H1 (cell line): ENCODE results near the gene APOL6. TPM values are rescaled to one million over a fixed set of nuclear protein-coding genes. Genes with fewer than 3 reads are reported as not detected.

ENCODE experiments used
- CTCF ChIA-PET: fragments of 300-600 bp; sonication (Branson Sonifier 250); formaldehyde crosslinking; loops from one replicate; lab custom pipeline; 2021; ENCODE audit not compliant: partially characterized antibody; lab: Charles Lee
- POLR2A ChIA-PET: fragments of 300-600 bp; sonication (Branson Sonifier 250); formaldehyde crosslinking; loops from one replicate; lab custom pipeline; 2021; ENCODE audit warnings: inconsistent platforms; ENCODE audit not compliant: partially characterized antibody; lab: Charles Lee
- DNase-seq, 2 experiments: peaks; one replicate each; pipeline versions ENCODE4 v3.0.0 to v3.0.0-alpha.2; 2010 to 2022; ENCODE audit warnings: low spot score in 2 of 2, low read depth in 1 of 2, mixed read lengths in 1 of 2
- FAIRE-seq: peaks from 2 replicates; lab custom pipeline; 2011; peaks lifted over from hg19 to GRCh38; lab: Jason Lieb, UNC
- H2AFZ ChIP-seq: 2 replicates; pipeline ENCODE4 v1.8.1; 2012; ENCODE audit warnings: low read length, inconsistent platforms
- H2AK5ac ChIP-seq: 2 replicates; pipeline ENCODE4 v1.6.1; 2013; ENCODE audit warnings: low read depth, low read length
- H2BK120ac ChIP-seq: replicated peaks from 2 replicates; pipeline ENCODE3; 2013; ENCODE audit warnings: low read depth, low read length, inconsistent platforms
- H2BK12ac ChIP-seq: 2 replicates; pipeline ENCODE4 v1.6.1; 2013; ENCODE audit warnings: low read depth, low read length
- H2BK15ac ChIP-seq: 2 replicates; pipeline ENCODE4 v1.6.1; 2013; ENCODE audit warnings: low read length
- H2BK20ac ChIP-seq: 2 replicates; pipeline ENCODE4 v1.6.1; 2013; ENCODE audit warnings: low read length
- H2BK5ac ChIP-seq: 2 replicates; pipeline ENCODE4 v1.6.1; 2013; ENCODE audit warnings: low read depth, low read length
- H3K14ac ChIP-seq: 2 replicates; pipeline ENCODE4 v1.6.1; 2013; ENCODE audit warnings: inconsistent platforms; ENCODE audit not compliant: insufficient read length
- H3K18ac ChIP-seq: 2 replicates; pipeline ENCODE4 v1.6.1; 2013; ENCODE audit warnings: low read length; ENCODE audit errors: extremely low read depth
- H3K23ac ChIP-seq: 2 replicates; pipeline ENCODE4 v1.6.1; 2013; ENCODE audit warnings: inconsistent platforms; ENCODE audit not compliant: insufficient read length
- H3K23me2 ChIP-seq: 2 replicates; pipeline ENCODE4 v1.6.1; 2013; ENCODE audit warnings: low read depth, low read length
- H3K27ac ChIP-seq: 2 replicates; pipeline ENCODE4 v1.6.1; 2011; ENCODE audit warnings: low read depth, low read length, inconsistent platforms
- H3K27me3 ChIP-seq, 4 experiments: replicated peaks in 1 of 4; 1 replicate in 1 of 4; 2 replicates in 3 of 4; pipeline versions ENCODE4 v1.6.1 to v1.8.1; 2011 to 2013; ENCODE audit warnings: low read length in 3 of 4, mild to moderate bottlenecking in 3 of 4, inconsistent platforms in 2 of 4, mixed read lengths in 2 of 4, moderate library complexity in 1 of 4; ENCODE audit not compliant: control insufficient read depth in 3 of 4, insufficient read depth in 3 of 4; ENCODE audit errors: extremely low read depth in 1 of 4
- H3K36me3 ChIP-seq, 4 experiments: 2 replicates each; pipeline versions ENCODE4 v1.6.1 to v1.8.1; 2011 to 2013; ENCODE audit warnings: mild to moderate bottlenecking in 4 of 4, low read length in 3 of 4, moderate library complexity in 2 of 4, control low read depth in 1 of 4, inconsistent platforms in 1 of 4; ENCODE audit not compliant: insufficient read depth in 4 of 4, control insufficient read depth in 2 of 4
- H3K4ac ChIP-seq: replicated peaks from 2 replicates; pipeline ENCODE3; 2013; ENCODE audit warnings: low read length, low read depth, mixed read lengths, inconsistent platforms; ENCODE audit not compliant: insufficient read length
- H3K4me1 ChIP-seq, 4 experiments: replicated peaks in 1 of 4; 1 replicate in 1 of 4; 2 replicates in 3 of 4; pipeline versions ENCODE4 v1.6.1 to v1.8.1; 2011 to 2013; ENCODE audit warnings: low read length in 3 of 4, inconsistent platforms in 2 of 4, mixed read lengths in 1 of 4; ENCODE audit not compliant: insufficient read depth in 4 of 4, control insufficient read depth in 3 of 4
- H3K4me2 ChIP-seq, 2 experiments: 2 replicates each; pipeline versions ENCODE4 v1.6.1 to v1.8.1; 2011 to 2013; ENCODE audit warnings: low read depth in 2 of 2, low read length in 2 of 2, control low read depth in 1 of 2, inconsistent platforms in 1 of 2, mild to moderate bottlenecking in 1 of 2; ENCODE audit not compliant: insufficient read depth in 1 of 2
- H3K4me3 ChIP-seq, 4 experiments: fragments of 200-600, 300-600 bp in 1 of 4; sonication (generic), shearing (Covaris generic), sonication (Bioruptor Twin) in 1 of 4; 2 replicates each; pipeline versions ENCODE4 v1.5.1 to v1.8.1; 2011 to 2016; ENCODE audit warnings: low read length in 4 of 4, low read depth in 3 of 4, control low read depth in 2 of 4, inconsistent platforms in 2 of 4, mild to moderate bottlenecking in 2 of 4, mixed read lengths in 1 of 4, moderate library complexity in 1 of 4; ENCODE audit not compliant: insufficient read depth in 2 of 4; ENCODE audit errors: extremely low read depth in 1 of 4
- H3K56ac ChIP-seq: replicated peaks from 2 replicates; pipeline ENCODE3; 2013; ENCODE audit warnings: low read depth, mild to moderate bottlenecking, mixed read lengths, low read length, inconsistent platforms; ENCODE audit not compliant: insufficient read length
- H3K79me1 ChIP-seq: 2 replicates; pipeline ENCODE4 v1.6.1; 2013; ENCODE audit warnings: low read depth, low read length, control low read depth
- H3K79me2 ChIP-seq, 2 experiments: 2 replicates each; pipeline versions ENCODE4 v1.6.1 to v1.8.1; 2012 to 2013; ENCODE audit warnings: low read length in 2 of 2, mild to moderate bottlenecking in 2 of 2, inconsistent platforms in 1 of 2; ENCODE audit not compliant: insufficient read depth in 2 of 2, control insufficient read depth in 1 of 2
- H3K9ac ChIP-seq, 4 experiments: replicated peaks in 1 of 4; 1 replicate in 1 of 4; 2 replicates in 3 of 4; pipeline versions ENCODE4 v1.6.1 to v1.8.1; 2011 to 2013; ENCODE audit warnings: low read depth in 3 of 4, low read length in 3 of 4, control low read depth in 2 of 4, mild to moderate bottlenecking in 2 of 4, moderate library complexity in 2 of 4, inconsistent platforms in 1 of 4; ENCODE audit errors: extremely low read depth in 1 of 4
- H3K9me3 ChIP-seq, 2 experiments: 2 replicates each; pipeline versions ENCODE4 v1.6.1 to v1.8.1; 2012 to 2013; ENCODE audit warnings: mild to moderate bottlenecking in 2 of 2, moderate library complexity in 2 of 2, control low read depth in 1 of 2, inconsistent platforms in 1 of 2, low read depth in 1 of 2, low read length in 1 of 2, mixed read lengths in 1 of 2; ENCODE audit not compliant: insufficient read depth in 2 of 2
- H4K20me1 ChIP-seq, 2 experiments: replicated peaks in 1 of 2; 2 replicates each; pipeline versions ENCODE3 to v1.8.1; 2011 to 2013; ENCODE audit warnings: inconsistent platforms in 2 of 2, low read length in 2 of 2, mild to moderate bottlenecking in 1 of 2; ENCODE audit not compliant: insufficient read depth in 2 of 2, control insufficient read depth in 1 of 2
- H4K5ac ChIP-seq: 2 replicates; pipeline ENCODE4 v1.6.1; 2013; ENCODE audit warnings: low read length, low read depth, mixed read lengths, inconsistent platforms; ENCODE audit not compliant: insufficient read length
- H4K8ac ChIP-seq: 2 replicates; pipeline ENCODE4 v1.8.0; 2013; ENCODE audit warnings: mild to moderate bottlenecking, moderate library complexity, low read length, inconsistent platforms; ENCODE audit not compliant: insufficient read depth; ENCODE audit errors: extremely low read depth
- H4K91ac ChIP-seq: replicated peaks from 2 replicates; pipeline ENCODE3; 2013; ENCODE audit warnings: low read length, mixed read lengths, inconsistent platforms; ENCODE audit not compliant: insufficient read length
- HDAC2 ChIP-seq, 2 experiments: fragments of 300-600 bp in 1 of 2; sonication (generic) in 1 of 2; IDR thresholded peaks; 2 replicates each; pipeline ENCODE4 v1.6.1; 2011 to 2012; ENCODE audit warnings: low read depth in 2 of 2, low read length in 2 of 2, mild to moderate bottlenecking in 2 of 2, moderate library complexity in 2 of 2, borderline replicate concordance in 1 of 2, inconsistent platforms in 1 of 2
- JUND ChIP-seq: IDR thresholded peaks from 2 replicates; pipeline ENCODE4 v1.6.1; 2011; ENCODE audit warnings: mild to moderate bottlenecking, improper control_type of control experiment, low read length
- MAFK ChIP-seq: IDR thresholded peaks from 2 replicates; pipeline ENCODE4 v1.6.1; 2012; ENCODE audit warnings: low read depth, mild to moderate bottlenecking, improper control_type of control experiment, low read length
- POLR2AphosphoS5 ChIP-seq: IDR thresholded peaks from 2 replicates; pipeline ENCODE4 v1.6.1; 2011; ENCODE audit warnings: low read depth, low read length
- TBP ChIP-seq: IDR thresholded peaks from 2 replicates; pipeline ENCODE4 v1.6.1; 2011; ENCODE audit warnings: low read depth, low read length, improper control_type of control experiment
- WGBS, 2 experiments: shearing (Covaris generic) in 1 of 2; methylation state at CpG; one replicate each; pipeline versions ENCODE4 v1.1.6 to v1.1.7; 2013 to 2015; ENCODE audit warnings: low lambda C conversion rate in 2 of 2, mixed read lengths in 2 of 2, inconsistent platforms in 1 of 2, low coverage in 1 of 2, missing lambda C conversion rate in 1 of 2; ENCODE audit not compliant: insufficient replicate concordance in 2 of 2, insufficient coverage in 1 of 2, insufficient read length in 1 of 2; ENCODE audit errors: extremely low coverage in 1 of 2, missing lambda C conversion rate in 1 of 2; 5-methylcytosine and 5-hydroxymethylcytosine counted together
- polyA plus RNA-seq, 7 experiments: library from polyadenylated mRNA; depleted of rRNA in 3 of 7; stranded (reverse) in 5 of 7; unstranded in 2 of 7; fragments of >200 nt in 5 of 7; fragments of 200-250 nt in 2 of 7; gene quantifications; 1 replicate in 5 of 7; 2 replicates in 1 of 7; 4 replicates in 1 of 7; pipeline versions ENCODE4 v1.2.1 to v1.2.3, GENCODE V29; 2011 to 2013; ENCODE audit warnings: missing spikeins in 2 of 7, mixed read lengths in 2 of 7
- total RNA-seq: library from RNA; stranded (reverse); fragmentation: NEBNext Ultra II Directional; extraction: Animal tissue kit (Norgen Biotek cat#: 25700); gene quantifications from 2 replicates; pipeline ENCODE4 v1.2.1, GENCODE V29; 2021
- TF ChIP-seq, protein P1 (sequence below): IDR thresholded peaks from 2 replicates; pipeline ENCODE4 v1.6.1; 2012; ENCODE audit warnings: inconsistent platforms

APOL6 gene
- total and polyA plus RNA-seq, 2 of the 8 experiments (the other 6 are each of a cell fraction or from before 2014, with no cell fraction given): 0.06 to 0.13 TPM

DNA sequence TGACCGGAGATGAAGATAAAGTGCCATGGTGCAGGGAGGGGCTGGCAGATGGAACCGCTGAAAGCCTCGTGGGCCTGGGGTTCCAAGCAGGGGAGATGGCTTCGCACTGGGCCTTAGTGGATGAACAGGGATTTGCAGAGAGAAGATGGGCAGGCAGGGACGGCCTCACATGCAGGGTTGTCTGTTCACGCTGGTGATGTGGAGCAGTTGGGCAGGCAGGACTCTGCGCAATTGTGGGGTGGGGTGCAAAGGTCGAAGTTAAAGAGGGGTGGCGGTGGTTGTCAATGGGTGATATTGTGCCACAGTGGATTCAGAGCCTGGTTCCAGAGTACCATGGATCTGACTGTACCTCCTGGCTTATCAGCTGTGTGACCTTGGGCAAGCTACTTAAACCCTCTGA is 39.0 kb upstream of the APOL6 start:
- Histone ChIP-seq H4K91ac (no peak overlapping the region), H4K20me1 (peaks cover 0 to 2% of the 10 kb centered on the region in 2 experiments), H3K27me3 (no peaks in the 10 kb centered on the region; a peak in 1 of 7 replicates), H3K9ac (no peak overlapping the region), H3K36me3 (no peaks in the 10 kb centered on the region), H2BK12ac (no peak overlapping the region), H3K56ac (no peak overlapping the region), H3K23me2 (no peaks in the 10 kb centered on the region), H2BK120ac (no peak overlapping the region), H2BK15ac (no peak overlapping the region), H3K4me1 (no peaks in the 10 kb centered on the region), H3K4me2 (no peak overlapping the region), H2AK5ac (no peak overlapping the region), H2BK20ac (no peak overlapping the region), H3K27ac (no peak overlapping the region), H2BK5ac (no peak overlapping the region), H3K9me3 (no peaks in the 10 kb centered on the region), H3K4ac (no peak overlapping the region), H3K23ac (no peak overlapping the region), H3K79me1 (no peaks in the 10 kb centered on the region), H3K4me3 (no peak overlapping the region), H2AFZ (no peak overlapping the region), H4K8ac (no peak overlapping the region), H3K14ac (no peak overlapping the region), H3K79me2 (no peaks in the 10 kb centered on the region), H3K18ac (no peak overlapping the region), H4K5ac (no peak overlapping the region)
- ChIA-PET POLR2A (no interaction called here), CTCF (interaction anchor here (1.4 to 2.3 kb wide), 3 partner anchors 10 to 26 kb away, joined by 4 to 12 read pairs (median 5); no protein-coding TSS in a partner anchor)
- DNase-seq (no peak), FAIRE-seq (no peak)
- TF ChIP-seq, protein P1, sequence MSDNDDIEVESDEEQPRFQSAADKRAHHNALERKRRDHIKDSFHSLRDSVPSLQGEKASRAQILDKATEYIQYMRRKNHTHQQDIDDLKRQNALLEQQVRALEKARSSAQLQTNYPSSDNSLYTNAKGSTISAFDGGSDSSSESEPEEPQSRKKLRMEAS: no peak
- TF ChIP-seq TBP (no peak), MAFK (no peak), POLR2AphosphoS5 (no peak), JUND (no peak), HDAC2 (IDR thresholded peaks at IDR 0.05; ENCODE audit: borderline replicate concordance in 1 of 2, low read depth in 2 of 2, low read length in 2 of 2) (no peak)
- WGBS, 2 experiments: 90% methylated on average over 9 of the region's 9 CpGs; no CpG with 5 or more reads in 1 of the 2 experiments
